OCI-LY3 (cell line): ENCODE results near the gene UNC93B1.

Experiments used
- H2AFZ ChIP-seq: fragments of 200-600, 300-600 bp; shearing (Covaris generic); 2 replicates; pipeline ENCODE4 v1.6.0; 2014; ENCODE audit warnings: antibody characterized with exemption, low read depth, low read length
- H3K27ac ChIP-seq: fragments of 200-600, 300-600 bp; sonication (generic); 2 replicates; pipeline ENCODE4 v1.5.1; 2014; ENCODE audit warnings: mild to moderate bottlenecking, low read length, moderate library complexity, mixed read lengths
- H3K27me3 ChIP-seq: fragments of 200-600, 300-600 bp; sonication (generic); 2 replicates; pipeline ENCODE4 v1.6.1; 2014; ENCODE audit warnings: low read depth, low read length, mixed read lengths
- H3K36me3 ChIP-seq: fragments of 200-600, 300-600 bp; sonication (generic); replicated peaks from 2 replicates; pipeline ENCODE3; 2014; ENCODE audit warnings: low read depth, low read length, mixed read lengths
- H3K4me1 ChIP-seq: fragments of 300-600, 200-600 bp; sonication (generic); 2 replicates; pipeline ENCODE4 v1.6.1; 2014; ENCODE audit warnings: low read length, mixed read lengths
- H3K4me2 ChIP-seq: fragments of 200-600, 300-600 bp; sonication (generic); 2 replicates; pipeline ENCODE4 v1.6.1; 2014; ENCODE audit warnings: low read length, mixed read lengths
- H3K4me3 ChIP-seq: fragments of 300-600, 200-600 bp; sonication (generic); 2 replicates; pipeline ENCODE4 v1.5.1; 2014; ENCODE audit warnings: antibody characterized with exemption, mild to moderate bottlenecking, low read length, moderate library complexity
- H3K79me2 ChIP-seq: fragments of 300-600, 200-600 bp; shearing (Covaris generic); 2 replicates; pipeline ENCODE4 v1.6.1; 2014; ENCODE audit warnings: mild to moderate bottlenecking, low read length, mixed read lengths
- H3K9ac ChIP-seq: fragments of 300-600, 200-600 bp; shearing (Covaris generic); 2 replicates; pipeline ENCODE4 v1.6.0; 2014; ENCODE audit warnings: mild to moderate bottlenecking, low read length, moderate library complexity
- H3K9me3 ChIP-seq: fragments of 200-600, 300-600 bp; shearing (Covaris generic); 2 replicates; pipeline ENCODE4 v1.6.1; 2014; ENCODE audit warnings: low read length, mixed read lengths; ENCODE audit not compliant: insufficient read depth
- H4K20me1 ChIP-seq: fragments of 200-600, 300-600 bp; sonication (generic); 2 replicates; pipeline ENCODE4 v1.6.1; 2016; ENCODE audit warnings: low read length, mixed read lengths; ENCODE audit not compliant: insufficient read depth
- EZH2phosphoT487 ChIP-seq: fragments of 200-600 bp; shearing (Covaris generic); IDR thresholded peaks from 2 replicates; pipeline ENCODE4 v1.6.1; 2018; ENCODE audit warnings: antibody characterized with exemption, mixed run types, low read depth
- TF ChIP-seq, protein P1 (sequence below): fragments of 200-600, 300-600 bp; sonication (generic); IDR thresholded peaks from 2 replicates; pipeline ENCODE4 v1.5.1; 2014; ENCODE audit warnings: antibody characterized with exemption, low read length, low read depth

The UNC93B1 gene

DNA sequence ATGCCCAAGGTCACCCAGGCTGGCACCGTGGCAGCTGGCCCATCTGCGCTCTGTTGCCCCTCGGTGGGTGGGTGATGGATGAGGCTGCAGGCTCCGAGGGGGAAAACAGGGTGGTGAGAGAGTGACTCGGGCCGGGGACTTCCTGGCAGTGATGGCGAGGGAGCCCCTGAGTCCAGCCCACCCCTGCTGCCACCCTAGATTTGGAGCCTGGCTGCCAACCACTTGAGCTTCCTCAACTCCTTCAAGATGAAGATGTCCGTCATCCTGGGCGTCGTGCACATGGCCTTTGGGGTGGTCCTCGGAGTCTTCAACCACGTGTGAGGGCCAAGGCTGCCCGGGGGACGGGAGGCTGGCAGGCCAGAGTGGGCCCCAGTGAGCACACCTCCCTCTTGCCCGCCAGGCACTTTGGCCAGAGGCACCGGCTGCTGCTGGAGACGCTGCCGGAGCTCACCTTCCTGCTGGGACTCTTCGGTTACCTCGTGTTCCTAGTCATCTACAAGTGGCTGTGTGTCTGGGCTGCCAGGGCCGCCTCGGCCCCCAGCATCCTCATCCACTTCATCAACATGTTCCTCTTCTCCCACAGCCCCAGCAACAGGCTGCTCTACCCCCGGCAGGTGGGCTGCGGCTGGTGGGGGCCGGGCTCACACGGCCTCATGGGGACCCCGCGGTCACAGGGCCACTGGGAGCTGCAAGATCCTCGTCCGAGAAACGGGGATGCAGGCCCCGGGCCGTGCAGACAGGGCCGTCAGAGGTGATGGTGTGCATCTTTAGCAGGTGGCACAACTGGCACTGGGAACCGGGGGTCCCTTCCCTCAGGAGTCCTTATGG lies 45.0 kb upstream of the UNC93B1 start:
- Histone ChIP-seq H3K4me2 (no peak overlapping the region), H3K27ac (no peak overlapping the region), H4K20me1 (peaks cover 8% of the 10 kb centered on the region), H3K4me1 (no peaks in the 10 kb centered on the region), H2AFZ (no peak overlapping the region), H3K9ac (no peak overlapping the region), H3K27me3 (no peaks in the 10 kb centered on the region), H3K79me2 (no peaks in the 10 kb centered on the region), H3K9me3 (no peaks in the 10 kb centered on the region), H3K4me3 (no peak overlapping the region), H3K36me3 (peaks cover 72% of the 10 kb centered on the region)
- TF ChIP-seq EZH2phosphoT487 = no peak
- TF ChIP-seq, protein P1, sequence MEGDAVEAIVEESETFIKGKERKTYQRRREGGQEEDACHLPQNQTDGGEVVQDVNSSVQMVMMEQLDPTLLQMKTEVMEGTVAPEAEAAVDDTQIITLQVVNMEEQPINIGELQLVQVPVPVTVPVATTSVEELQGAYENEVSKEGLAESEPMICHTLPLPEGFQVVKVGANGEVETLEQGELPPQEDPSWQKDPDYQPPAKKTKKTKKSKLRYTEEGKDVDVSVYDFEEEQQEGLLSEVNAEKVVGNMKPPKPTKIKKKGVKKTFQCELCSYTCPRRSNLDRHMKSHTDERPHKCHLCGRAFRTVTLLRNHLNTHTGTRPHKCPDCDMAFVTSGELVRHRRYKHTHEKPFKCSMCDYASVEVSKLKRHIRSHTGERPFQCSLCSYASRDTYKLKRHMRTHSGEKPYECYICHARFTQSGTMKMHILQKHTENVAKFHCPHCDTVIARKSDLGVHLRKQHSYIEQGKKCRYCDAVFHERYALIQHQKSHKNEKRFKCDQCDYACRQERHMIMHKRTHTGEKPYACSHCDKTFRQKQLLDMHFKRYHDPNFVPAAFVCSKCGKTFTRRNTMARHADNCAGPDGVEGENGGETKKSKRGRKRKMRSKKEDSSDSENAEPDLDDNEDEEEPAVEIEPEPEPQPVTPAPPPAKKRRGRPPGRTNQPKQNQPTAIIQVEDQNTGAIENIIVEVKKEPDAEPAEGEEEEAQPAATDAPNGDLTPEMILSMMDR = no peak

DNA sequence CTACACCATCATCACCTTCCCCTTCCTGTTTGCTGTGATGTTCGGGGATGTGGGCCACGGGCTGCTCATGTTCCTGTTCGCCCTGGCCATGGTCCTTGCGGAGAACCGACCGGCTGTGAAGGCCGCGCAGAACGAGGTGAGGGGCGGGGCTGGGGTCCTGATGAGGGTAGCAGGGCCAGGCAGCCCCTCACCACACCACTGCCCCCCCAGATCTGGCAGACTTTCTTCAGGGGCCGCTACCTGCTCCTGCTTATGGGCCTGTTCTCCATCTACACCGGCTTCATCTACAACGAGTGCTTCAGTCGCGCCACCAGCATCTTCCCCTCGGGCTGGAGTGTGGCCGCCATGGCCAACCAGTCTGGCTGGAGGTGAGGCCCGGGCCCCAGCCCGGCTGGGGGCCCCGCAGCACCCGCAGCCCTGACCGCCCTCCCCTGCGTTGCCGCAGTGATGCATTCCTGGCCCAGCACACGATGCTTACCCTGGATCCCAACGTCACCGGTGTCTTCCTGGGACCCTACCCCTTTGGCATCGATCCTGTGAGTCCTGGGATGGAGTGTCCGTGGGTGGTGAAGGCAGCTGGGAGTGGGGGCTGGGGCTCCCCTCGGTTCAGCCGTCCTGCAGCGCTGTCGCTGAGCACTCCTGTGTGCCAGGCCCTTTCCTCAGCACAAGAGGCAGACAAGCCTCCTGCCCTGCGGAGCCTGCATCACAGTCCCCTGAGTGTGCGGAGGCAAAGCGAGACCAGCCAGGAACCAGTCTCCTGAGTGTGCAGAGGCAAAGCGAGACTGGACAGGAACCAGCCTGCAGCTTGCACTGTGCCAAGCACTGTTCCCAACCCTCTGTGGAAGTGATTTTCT lies 43.8 kb upstream of the UNC93B1 start:
- Histone ChIP-seq H3K27me3 (no peaks in the 10 kb centered on the region), H3K27ac (no peak overlapping the region), H3K4me1 (no peaks in the 10 kb centered on the region), H3K4me3 (no peak overlapping the region), H4K20me1 (peaks cover 2% of the 10 kb centered on the region; the same call in 1 of the 2 replicates), H3K9ac (no peak overlapping the region), H3K36me3 (peaks cover 68% of the 10 kb centered on the region), H2AFZ (no peak overlapping the region), H3K4me2 (no peak overlapping the region), H3K79me2 (peaks cover 5% of the 10 kb centered on the region; the same call in 1 of the 2 replicates), H3K9me3 (no peaks in the 10 kb centered on the region)
- TF ChIP-seq, protein P1 = no peak
- no peak for TF ChIP-seq EZH2phosphoT487

DNA sequence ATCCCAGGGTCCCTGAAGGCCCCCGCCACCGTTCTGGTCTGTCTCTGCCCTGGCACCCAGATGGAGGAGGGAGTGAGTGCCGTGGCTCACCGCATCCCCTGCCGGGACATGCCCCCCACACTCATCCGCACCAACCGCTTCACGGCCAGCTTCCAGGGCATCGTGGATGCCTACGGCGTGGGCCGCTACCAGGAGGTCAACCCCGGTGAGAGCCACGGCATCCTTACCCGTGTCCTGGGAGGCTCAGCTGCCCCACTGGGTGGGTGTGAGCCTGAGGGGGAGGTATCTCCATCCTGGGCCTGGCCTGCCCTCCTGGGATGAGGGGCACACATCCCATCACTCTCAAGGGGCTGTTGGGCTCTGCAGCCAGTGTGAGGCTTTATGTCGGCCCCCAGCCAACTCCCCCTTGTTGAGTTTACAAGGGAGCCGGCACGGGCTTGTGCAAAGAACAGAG lies 41.0 kb upstream of the UNC93B1 start:
- H2AFZ ChIP-seq = no peak overlapping the region
- peaks cover 58% of the 10 kb centered on the region for H3K36me3 ChIP-seq
- no peak overlapping the region for H3K4me3 ChIP-seq
- no peaks in the 10 kb centered on the region for H3K27me3 ChIP-seq
- H3K4me1 ChIP-seq = peaks cover 10% of the 10 kb centered on the region
- no peak overlapping the region for H3K4me2 ChIP-seq
- no peaks in the 10 kb centered on the region; the same call in 1 of the 2 replicates for H4K20me1 ChIP-seq
- peaks cover 32% of the 10 kb centered on the region for H3K79me2 ChIP-seq
- no peaks in the 10 kb centered on the region for H3K9me3 ChIP-seq
- no peak overlapping the region for H3K9ac ChIP-seq
- no peak overlapping the region for H3K27ac ChIP-seq
- no peak for TF ChIP-seq EZH2phosphoT487
- TF ChIP-seq, protein P1 = no peak

DNA sequence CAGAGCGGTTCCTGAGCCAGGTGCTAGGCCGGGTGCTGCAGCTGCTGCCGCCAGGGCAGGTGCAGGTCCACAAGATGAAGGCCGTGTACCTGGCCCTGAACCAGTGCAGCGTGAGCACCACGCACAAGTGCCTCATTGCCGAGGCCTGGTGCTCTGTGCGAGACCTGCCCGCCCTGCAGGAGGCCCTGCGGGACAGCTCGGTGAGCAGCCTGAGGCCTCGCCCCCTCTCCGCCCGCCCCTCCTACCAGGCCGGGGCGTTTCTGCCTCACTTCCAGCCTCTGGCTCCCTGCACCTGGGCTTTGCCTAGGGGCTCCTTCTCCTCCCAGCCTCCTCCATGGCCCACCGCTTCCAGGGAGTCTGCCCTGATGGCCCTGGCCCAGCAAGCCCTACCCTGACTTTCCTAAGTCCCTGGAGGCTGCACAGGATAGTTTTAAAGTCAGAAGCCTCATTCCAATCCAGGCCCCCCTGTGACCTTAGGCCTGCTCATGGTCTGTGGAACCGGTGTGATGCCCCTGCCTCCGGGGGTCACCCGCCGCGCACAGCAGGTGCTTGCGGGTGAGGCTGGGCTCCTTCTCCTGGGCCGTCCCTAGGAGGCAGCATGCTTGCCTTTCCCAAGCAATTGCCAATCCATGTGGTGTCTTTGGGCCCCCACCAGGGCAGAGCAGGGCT lies 40.4 kb upstream of the UNC93B1 start:
- Histone ChIP-seq H3K9ac (no peak overlapping the region), H3K4me3 (no peak overlapping the region), H4K20me1 (no peaks in the 10 kb centered on the region; the same call in 1 of the 2 replicates), H3K27ac (no peak overlapping the region), H3K79me2 (peaks cover 38% of the 10 kb centered on the region), H3K36me3 (peaks cover 53% of the 10 kb centered on the region), H3K9me3 (no peaks in the 10 kb centered on the region), H3K4me2 (no peak overlapping the region), H3K4me1 (peaks cover 13% of the 10 kb centered on the region), H3K27me3 (no peaks in the 10 kb centered on the region), H2AFZ (no peak overlapping the region)
- TF ChIP-seq, protein P1 = no peak
- TF ChIP-seq EZH2phosphoT487 = no peak
